Mucosa of rectum (tissue), 2 donors: ENCODE data around the gene ZCCHC3.
A peak's percentile ranks its signal among the peaks of the same experiment; 100 is the strongest.

Experiments used
- H3K27ac ChIP-seq, 2 donors: one replicate each; pipeline ENCODE4 v1.7.0; 2013; ENCODE audit warnings: inconsistent platforms in 2 of 2, low read depth in 2 of 2, low read length in 2 of 2
- H3K27me3 ChIP-seq, 2 donors: one replicate each; pipeline ENCODE4 v1.7.0; 2013; ENCODE audit warnings: low read length in 2 of 2; ENCODE audit not compliant: control insufficient read depth in 2 of 2, insufficient read depth in 2 of 2
- H3K36me3 ChIP-seq, 2 donors: one replicate each; pipeline ENCODE4 v1.7.0; 2013; ENCODE audit warnings: low read length in 2 of 2; ENCODE audit not compliant: control insufficient read depth in 2 of 2, insufficient read depth in 2 of 2
- H3K4me1 ChIP-seq, 2 donors: one replicate each; pipeline ENCODE4 v1.7.0; 2013; ENCODE audit warnings: low read length in 2 of 2, mild to moderate bottlenecking in 1 of 2; ENCODE audit not compliant: control insufficient read depth in 2 of 2, insufficient read depth in 2 of 2
- H3K4me3 ChIP-seq, 2 donors: one replicate each; pipeline ENCODE4 v1.7.0; 2013; ENCODE audit warnings: low read length in 2 of 2
- H3K9ac ChIP-seq, 2 donors: one replicate each; pipeline ENCODE4 v1.7.0; 2013; ENCODE audit warnings: low read length in 2 of 2, low read depth in 1 of 2, mild to moderate bottlenecking in 1 of 2
- H3K9me3 ChIP-seq, 2 donors: one replicate each; pipeline ENCODE4 v1.7.0; 2013; ENCODE audit warnings: low read length in 2 of 2; ENCODE audit not compliant: control insufficient read depth in 2 of 2
- donor health status: healthy.
- donor health status: Normal muscosa, but diverticular disease.

Gene ZCCHC3

DNA sequence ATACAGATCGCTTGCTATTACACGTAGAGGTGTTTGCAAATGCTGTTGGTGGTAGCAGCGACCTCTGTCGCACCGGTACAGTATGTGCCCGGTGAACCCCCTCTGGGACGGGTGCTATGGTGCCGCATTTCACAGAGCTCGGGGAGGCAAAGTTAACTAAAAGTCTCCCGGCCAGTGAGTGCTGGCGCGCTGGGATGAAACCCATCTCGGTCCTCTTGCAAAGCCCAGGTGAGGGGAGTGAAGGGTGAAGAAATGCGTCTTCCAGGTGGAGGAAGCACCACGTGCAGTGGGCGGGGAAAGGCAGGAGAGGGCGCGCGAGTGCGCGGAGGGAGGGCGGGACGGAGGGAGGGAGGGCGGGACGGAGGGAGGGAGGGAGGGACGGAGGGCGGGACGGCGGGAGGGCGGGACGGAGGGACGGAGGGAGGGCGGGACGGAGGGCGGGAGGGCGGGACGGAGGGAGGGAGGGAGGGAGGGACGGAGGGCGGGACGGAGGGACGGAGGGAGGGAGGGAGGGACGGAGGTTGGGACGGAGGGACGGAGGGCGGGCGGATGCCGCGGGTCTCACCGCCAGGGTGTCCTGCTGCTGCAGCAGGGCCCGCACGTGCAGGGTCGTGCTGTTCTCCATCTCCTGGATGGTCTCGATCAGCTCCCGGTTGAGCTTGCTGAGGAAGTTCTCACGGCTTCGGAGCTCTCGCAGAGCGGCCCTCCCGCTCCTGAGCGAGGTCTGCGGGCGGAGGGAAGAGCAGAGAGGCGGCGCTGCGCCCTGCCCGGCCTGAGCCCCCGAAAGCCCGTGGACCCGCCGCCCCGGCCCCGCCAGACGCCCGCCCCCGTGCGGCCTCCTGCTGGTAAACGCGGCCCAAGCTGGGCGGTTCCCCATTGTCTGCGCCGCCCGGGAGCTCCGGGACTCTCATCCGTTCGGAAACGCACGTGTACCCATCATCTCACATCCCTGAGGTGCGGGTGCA, 18.5 kb upstream of the ZCCHC3 start:
- Histone ChIP-seq H3K9me3 (no peaks in the 10 kb centered on the region), H3K27ac (no peak overlapping the region), H3K4me1 (no peaks in the 10 kb centered on the region), H3K9ac (no peak overlapping the region), H3K4me3 (no peak overlapping the region), H3K36me3 (peaks cover 9 to 33% of the 10 kb centered on the region in 2 donors), H3K27me3 (no peaks in the 10 kb centered on the region)

DNA sequence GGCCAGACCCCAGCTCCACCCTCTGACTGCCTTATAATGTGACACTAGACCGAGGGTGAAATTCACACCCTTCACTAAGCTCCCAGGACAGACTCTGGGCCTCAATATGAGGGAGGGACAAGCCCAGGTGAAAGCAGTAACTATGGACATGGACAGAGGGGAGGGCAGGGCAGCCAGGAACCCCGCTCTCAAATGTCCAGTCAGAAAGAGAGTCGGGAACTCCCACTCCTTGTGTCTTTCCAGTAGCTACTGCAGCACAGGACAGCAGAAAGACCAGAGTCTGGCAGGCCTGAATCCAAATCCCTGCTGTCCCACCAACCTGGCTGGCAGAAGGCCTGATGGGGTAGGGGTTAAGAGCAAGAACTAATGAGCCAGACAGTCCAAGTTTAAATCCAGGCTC, 13.2 kb upstream of the ZCCHC3 start:
- no peaks in the 10 kb centered on the region for H3K9me3 ChIP-seq
- no peak overlapping the region for H3K9ac ChIP-seq
- no peak overlapping the region for H3K27ac ChIP-seq
- no peak overlapping the region for H3K4me3 ChIP-seq
- no peaks in the 10 kb centered on the region for H3K4me1 ChIP-seq
- no peaks in the 10 kb centered on the region for H3K27me3 ChIP-seq
- peaks cover 0 to 3% of the 10 kb centered on the region in 2 donors for H3K36me3 ChIP-seq

DNA sequence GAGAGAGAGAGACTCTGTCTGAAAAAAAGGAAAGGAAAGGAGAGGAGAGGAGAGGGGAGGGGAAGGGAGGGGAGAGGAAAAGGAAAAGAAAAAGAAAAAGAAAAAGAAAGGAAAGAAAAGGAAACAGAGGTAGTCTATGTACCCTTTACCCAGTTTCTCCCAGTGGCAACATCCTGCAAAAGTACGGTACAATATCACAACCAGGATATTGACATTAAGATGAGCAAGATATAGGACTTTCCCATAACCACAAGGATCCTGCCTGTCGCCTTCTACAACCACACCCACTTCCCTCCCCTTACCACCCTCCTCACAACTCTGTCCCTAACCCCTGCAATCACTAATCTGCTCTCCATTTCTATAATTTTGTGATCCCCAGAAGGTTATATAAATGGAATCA, 10.9 kb upstream of the ZCCHC3 start:
- Histone ChIP-seq H3K27ac (no peak overlapping the region), H3K4me3 (no peak overlapping the region), H3K27me3 (no peaks in the 10 kb centered on the region), H3K9me3 (no peaks in the 10 kb centered on the region), H3K4me1 (peaks cover 4 to 11% of the 10 kb centered on the region in 2 donors), H3K9ac (no peak overlapping the region), H3K36me3 (no peaks in the 10 kb centered on the region)

DNA sequence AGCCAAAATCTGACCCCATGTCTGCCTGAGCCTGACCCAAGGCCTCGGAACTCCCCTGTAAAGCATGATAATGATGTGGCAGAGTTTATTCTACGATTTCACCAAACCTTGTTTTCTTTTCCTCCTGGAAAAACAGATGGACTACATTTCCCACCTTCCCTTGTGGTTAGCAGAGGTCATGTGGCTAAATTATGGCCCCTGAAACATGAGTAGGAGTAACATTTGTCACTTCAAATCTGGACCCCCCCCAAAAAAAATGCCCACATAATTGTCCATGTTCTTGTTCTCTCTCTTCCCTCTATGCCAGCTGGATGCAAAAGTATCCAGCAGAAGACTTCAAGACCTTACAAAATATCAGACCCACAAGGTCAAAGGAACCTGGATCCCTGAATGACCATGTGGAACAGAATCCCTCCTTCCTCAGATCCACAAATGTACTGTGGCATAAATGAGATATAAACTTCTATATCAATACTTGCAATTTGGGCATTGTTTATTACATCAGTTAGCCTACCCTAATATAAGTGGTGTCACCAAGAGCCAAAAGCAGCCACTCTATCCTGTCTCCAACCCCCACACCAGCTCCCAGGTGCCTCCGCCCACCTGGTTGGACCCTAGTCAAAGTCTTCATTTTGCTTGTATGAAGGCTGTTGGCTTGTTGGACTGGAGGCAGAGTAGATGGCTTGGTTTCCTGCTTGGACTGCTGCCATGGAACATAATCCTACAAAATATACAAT, 8.2 kb upstream of the ZCCHC3 start:
- no peaks in the 10 kb centered on the region for H3K36me3 ChIP-seq
- H3K27ac ChIP-seq, result no peak overlapping the region
- H3K4me3 ChIP-seq, result peak overlapping the region in 1 of 2 donors; percentile 91
- no peaks in the 10 kb centered on the region for H3K27me3 ChIP-seq
- H3K9ac ChIP-seq, result no peak overlapping the region
- no peaks in the 10 kb centered on the region for H3K9me3 ChIP-seq
- peaks cover 4 to 11% of the 10 kb centered on the region in 2 donors for H3K4me1 ChIP-seq

DNA sequence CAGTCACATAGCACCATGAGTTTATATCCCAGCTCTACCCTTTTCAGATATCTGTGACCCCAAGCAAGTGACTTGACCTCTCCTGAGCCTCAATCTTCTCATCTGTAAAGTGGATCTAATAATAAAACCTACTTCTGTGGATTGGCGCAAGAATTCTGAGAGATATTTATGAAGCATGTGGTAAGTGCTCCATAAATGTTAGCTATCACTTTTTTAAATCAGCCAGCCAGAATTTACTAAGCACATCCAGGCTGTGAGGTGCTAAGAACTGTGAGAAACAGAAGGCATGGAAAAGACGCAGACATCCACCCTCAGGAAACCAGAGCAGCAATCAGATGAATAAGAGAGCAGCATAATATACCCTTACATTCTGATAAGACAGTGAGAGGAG, 7.7 kb upstream of the ZCCHC3 start:
- Histone ChIP-seq H3K27ac (peak overlapping the region; percentile 72 to 77), H3K4me1 (peaks cover 4 to 11% of the 10 kb centered on the region in 2 donors), H3K27me3 (no peaks in the 10 kb centered on the region), H3K4me3 (peak overlapping the region; percentile 74 to 91), H3K9ac (peak overlapping the region; percentile 80 to 84), H3K9me3 (no peaks in the 10 kb centered on the region), H3K36me3 (no peaks in the 10 kb centered on the region)

DNA sequence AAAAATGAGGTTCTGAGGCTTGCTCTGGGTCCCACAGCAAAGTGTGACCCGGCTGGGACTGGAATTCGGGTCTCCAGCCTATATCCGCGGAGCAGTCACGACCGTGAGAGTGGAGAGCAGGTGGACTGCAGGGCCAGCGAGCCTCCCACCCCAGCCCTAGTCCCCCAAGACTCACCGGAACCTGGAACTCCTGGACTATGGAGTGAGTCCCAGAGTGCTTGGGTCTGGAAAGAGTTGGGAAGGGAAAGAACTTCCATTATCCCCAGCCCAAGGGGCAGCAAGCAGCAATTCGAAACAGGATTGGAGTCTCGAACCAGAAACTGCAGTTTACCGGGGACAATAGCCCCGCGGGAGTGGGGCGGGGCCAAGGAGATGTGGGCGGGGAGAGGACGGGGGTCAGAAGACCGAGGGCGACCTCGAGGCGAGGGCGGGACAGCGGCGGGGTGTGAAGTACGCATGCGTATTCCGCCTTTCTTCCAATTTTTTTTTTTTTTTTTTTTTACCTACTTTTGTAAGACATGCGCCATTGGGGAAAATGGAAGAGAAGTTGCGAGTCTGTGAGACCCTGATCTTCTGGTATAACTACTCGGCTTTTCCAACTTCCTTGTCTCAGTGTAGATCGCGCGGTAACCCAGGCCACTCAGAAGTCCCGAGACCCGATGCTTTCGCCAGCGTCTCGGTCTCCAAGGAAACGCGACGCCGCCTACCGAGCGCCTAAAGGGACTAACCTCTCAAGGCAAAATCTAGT, 7.1 kb upstream of the ZCCHC3 start, which contains the start of gene C20orf96:
Gene C20orf96, minus strand, starts transcription at position 667 of the 748 bp plus-strand sequence. Its CDS starts 140 bp downstream, at position 527.
- Histone ChIP-seq H3K9me3 (no peaks in the 10 kb centered on the region), H3K9ac (peak within 1 kb of the TSS; percentile 80 to 84), H3K4me1 (peaks cover 4 to 11% of the 10 kb centered on the region in 2 donors), H3K4me3 (peak within 1 kb of the TSS; percentile 74 to 91), H3K27me3 (no peaks in the 10 kb centered on the region), H3K36me3 (no peaks in the 10 kb centered on the region), H3K27ac (peak within 1 kb of the TSS; percentile 72 to 77)

DNA sequence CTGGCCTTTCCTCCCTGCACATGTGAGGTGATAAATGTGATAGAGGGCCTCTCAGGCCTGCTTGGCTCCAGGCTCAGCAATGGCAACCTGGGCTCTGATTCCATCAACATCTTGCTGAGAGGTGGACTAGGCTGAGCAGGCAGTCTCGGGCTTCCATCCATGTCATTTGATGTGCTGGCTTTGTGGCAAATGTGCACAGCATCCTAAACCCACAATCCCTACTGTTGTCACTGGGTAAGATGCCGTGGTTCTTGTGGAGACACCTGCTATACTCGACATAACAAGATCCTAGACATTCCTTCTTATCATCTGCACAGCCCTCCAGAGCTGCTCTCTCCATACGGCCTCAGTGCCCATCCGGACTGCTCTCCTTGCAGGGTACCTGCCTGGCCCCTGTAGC, 2.8 kb upstream of the ZCCHC3 start:
- H3K4me3 ChIP-seq, result no peak overlapping the region
- H3K36me3 ChIP-seq, result no peaks in the 10 kb centered on the region
- no peak overlapping the region for H3K27ac ChIP-seq
- H3K27me3 ChIP-seq, result no peaks in the 10 kb centered on the region
- H3K9me3 ChIP-seq, result no peaks in the 10 kb centered on the region
- H3K4me1 ChIP-seq, result peaks cover 11 to 15% of the 10 kb centered on the region in 2 donors
- no peak overlapping the region for H3K9ac ChIP-seq

DNA sequence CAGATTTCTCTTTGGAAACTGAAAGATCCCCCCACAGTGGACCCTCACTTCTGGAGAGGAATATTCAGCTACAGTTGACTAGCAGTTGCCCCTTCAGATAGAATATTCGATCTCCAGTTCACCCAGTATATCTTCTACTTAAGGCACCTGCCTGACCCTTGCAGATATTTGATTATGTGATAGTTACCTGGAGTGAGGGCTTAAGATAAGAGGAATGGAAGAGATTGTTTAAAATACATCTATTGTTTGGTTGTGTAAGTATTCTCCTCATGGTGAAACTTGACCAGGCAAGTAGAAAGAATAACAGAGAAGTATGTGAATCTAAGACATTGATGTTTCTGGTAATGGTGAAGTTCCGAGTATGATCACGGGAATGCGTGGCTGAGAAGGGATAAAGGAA, 1.6 kb upstream of the ZCCHC3 start:
- Histone ChIP-seq H3K9me3 (no peaks in the 10 kb centered on the region), H3K36me3 (no peaks in the 10 kb centered on the region), H3K27ac (no peak overlapping the region), H3K9ac (no peak overlapping the region), H3K4me1 (peaks cover 18 to 19% of the 10 kb centered on the region in 2 donors), H3K27me3 (no peaks in the 10 kb centered on the region), H3K4me3 (no peak overlapping the region)

DNA sequence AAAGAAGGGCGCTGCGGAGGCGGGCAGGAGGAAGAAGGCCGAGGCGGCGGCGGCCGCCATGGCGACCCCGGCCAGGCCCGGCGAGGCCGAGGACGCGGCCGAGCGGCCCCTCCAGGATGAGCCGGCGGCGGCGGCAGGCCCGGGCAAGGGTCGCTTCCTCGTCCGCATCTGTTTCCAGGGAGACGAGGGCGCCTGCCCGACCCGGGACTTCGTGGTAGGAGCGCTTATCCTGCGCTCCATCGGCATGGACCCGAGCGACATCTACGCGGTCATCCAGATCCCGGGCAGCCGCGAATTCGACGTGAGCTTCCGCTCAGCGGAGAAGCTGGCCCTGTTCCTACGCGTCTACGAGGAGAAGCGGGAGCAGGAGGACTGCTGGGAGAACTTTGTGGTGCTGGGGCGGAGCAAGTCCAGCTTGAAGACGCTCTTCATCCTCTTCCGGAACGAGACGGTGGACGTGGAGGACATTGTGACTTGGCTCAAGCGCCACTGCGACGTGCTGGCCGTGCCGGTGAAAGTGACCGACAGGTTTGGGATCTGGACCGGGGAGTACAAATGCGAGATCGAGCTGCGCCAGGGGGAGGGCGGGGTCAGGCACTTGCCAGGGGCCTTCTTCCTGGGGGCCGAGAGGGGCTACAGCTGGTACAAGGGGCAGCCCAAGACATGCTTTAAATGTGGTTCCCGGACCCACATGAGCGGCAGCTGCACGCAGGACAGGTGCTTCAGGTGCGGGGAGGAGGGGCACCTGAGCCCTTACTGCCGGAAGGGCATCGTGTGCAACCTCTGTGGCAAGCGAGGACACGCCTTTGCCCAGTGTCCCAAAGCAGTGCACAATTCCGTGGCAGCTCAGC, 780 bp downstream of the ZCCHC3 start:
- peak overlapping the region; percentile 91 to 92 for H3K4me3 ChIP-seq
- no peaks in the 10 kb centered on the region for H3K27me3 ChIP-seq
- H3K36me3 ChIP-seq, result no peaks in the 10 kb centered on the region

More for the DNA sequence above, 780 bp downstream of the ZCCHC3 start:
- Histone ChIP-seq H3K9ac (peak overlapping the region; percentile 89 to 95), H3K27ac (peak overlapping the region; percentile 97), H3K9me3 (no peaks in the 10 kb centered on the region), H3K4me1 (peaks cover 15% of the 10 kb centered on the region in 2 donors)
